Measurements from ENCODE around the gene FAT4.
A peak's percentile ranks its signal among the peaks of the same experiment; 100 is the strongest.

FAT4 gene

DNA sequence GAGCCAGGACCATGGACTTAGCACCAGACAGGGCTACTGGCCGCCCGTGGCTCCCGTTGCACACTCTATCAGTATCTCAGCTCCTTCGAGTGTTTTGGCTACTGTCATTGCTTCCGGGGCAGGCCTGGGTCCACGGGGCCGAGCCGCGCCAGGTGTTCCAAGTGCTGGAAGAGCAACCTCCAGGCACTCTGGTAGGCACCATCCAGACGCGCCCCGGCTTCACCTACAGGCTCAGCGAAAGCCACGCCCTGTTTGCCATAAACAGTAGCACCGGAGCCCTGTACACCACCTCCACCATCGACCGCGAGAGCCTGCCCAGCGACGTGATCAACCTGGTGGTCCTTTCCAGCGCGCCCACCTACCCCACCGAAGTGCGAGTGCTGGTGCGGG lies 1.6 kb downstream of the FAT4 start:
- DNase-seq (ENCODE audit: low spot score) (peak; percentile 27), FAIRE-seq (no peak)

DNA sequence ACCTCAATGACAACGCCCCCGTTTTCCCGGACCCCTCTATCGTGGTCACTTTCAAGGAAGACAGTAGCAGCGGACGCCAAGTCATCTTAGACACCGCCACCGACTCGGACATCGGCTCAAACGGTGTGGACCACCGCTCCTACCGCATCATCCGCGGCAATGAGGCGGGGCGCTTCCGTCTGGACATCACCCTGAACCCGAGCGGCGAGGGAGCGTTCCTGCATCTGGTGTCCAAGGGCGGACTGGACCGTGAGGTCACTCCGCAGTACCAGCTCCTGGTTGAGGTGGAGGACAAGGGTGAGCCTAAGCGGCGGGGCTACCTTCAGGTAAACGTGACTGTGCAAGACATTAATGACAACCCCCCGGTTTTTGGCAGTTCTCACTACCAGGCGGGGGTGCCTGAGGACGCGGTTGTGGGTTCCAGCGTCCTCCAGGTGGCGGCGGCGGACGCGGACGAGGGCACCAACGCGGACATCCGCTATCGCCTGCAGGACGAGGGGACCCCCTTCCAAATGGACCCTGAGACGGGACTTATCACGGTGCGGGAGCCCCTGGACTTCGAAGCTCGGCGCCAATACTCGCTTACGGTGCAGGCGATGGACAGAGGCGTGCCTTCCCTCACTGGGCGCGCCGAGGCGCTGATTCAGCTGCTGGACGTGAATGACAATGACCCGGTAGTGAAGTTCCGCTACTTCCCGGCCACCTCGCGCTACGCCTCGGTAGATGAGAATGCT lies 2.2 kb downstream of the FAT4 start:
- peak; percentile 14 for DNase-seq (ENCODE audit: low spot score)

DNA sequence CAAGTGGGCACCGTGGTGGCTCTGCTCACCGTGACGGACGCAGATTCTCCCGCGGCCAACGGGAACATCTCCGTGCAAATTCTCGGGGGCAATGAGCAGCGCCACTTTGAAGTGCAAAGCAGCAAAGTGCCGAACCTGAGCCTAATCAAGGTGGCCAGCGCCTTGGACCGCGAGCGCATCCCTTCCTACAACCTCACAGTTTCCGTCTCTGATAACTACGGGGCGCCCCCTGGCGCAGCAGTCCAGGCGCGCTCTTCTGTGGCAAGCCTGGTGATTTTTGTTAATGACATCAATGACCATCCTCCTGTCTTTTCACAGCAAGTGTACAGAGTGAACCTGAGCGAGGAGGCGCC lies 2.7 kb downstream of the FAT4 start:
- FAIRE-seq: no peak
- DNase-seq (ENCODE audit: low spot score): peak; percentile 17

More for the DNA sequence above, 2.2 kb downstream of the FAT4 start:
- FAIRE-seq: no peak

DNA sequence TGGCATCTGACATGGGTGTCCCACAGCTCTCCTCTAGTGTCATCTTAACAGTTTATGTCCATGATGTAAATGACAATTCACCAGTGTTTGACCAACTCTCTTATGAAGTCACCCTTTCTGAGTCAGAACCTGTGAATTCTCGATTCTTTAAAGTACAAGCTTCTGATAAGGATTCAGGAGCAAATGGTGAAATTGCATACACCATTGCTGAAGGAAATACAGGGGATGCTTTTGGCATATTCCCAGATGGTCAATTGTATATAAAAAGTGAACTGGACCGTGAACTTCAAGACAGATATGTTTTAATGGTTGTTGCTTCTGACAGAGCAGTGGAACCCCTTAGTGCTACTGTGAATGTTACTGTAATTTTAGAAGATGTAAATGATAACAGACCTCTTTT lies 4.6 kb downstream of the FAT4 start:
- FAIRE-seq (no peak), DNase-seq (ENCODE audit: low spot score) (no peak)

DNA sequence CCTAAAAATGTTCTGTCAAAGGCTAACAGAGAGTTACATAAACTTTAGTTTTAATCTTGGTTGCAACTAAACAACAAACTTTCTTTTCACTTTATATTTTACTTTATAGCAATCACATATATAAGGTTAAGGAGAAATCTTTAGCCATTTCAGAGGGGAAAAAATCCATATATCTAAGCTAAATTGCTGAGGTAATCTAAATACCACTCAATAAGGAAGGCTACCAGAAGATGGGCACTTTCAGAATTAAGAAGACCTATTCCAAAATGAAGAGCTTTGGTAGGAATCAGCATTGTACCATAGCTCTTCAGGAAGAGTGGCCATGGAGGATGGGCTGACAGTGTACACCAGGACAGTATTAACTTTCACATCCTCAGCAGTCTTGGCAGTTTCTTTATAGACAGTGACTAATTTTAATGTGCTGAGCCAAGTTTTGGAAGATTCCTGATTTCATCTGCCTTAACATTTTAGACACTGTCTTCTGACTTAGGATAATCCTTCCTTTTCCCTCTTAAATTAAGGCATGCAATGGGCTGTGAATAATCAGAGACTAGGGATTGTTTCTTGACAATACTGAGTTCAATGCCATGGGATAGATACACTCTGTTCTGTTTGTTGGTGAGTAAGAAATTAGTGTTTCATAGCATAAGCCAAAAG lies 7.1 kb downstream of the FAT4 start:
- FAIRE-seq (no peak), DNase-seq (ENCODE audit: low spot score) (peak; percentile 17)

DNA sequence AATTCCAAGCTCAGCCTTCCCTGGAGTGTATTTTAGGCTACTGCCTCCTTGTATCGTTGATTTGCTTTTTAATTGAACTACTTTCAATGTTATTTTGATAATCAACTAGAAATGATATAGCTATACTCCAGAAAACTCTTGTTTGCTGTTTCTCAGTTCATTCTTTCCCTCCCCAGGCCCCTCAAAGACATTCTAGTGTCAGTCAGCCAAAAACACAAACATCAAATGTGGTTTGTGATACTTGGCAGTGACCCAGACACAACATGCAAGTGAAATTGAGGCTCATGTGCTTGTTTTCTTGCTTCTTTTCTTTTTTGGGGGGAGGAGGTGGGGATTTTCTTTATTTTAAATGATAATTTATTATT lies 7.6 kb downstream of the FAT4 start:
- FAIRE-seq (no peak), DNase-seq (ENCODE audit: low spot score) (peak; percentile 11)

DNA sequence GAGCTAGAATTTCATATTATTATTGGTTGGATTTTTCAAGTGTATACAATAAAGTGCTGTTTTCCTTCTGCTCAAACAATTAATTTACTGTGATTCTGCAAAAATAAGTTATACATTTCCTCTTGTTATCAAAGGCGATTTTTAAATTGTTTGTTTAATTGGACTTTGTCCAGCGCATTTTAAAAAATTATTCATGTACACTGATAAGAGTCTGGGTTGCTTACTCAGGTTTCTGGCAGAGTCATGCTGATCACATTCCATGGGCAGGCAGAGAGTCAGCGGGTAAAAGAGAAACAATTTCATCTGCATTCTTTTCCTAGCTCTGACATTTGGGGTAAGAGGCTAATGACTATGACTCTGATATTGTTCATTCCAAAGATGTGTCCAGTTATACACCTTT lies 8.9 kb downstream of the FAT4 start:
- FAIRE-seq (no peak), DNase-seq (ENCODE audit: low spot score) (peak; percentile 42)

DNA sequence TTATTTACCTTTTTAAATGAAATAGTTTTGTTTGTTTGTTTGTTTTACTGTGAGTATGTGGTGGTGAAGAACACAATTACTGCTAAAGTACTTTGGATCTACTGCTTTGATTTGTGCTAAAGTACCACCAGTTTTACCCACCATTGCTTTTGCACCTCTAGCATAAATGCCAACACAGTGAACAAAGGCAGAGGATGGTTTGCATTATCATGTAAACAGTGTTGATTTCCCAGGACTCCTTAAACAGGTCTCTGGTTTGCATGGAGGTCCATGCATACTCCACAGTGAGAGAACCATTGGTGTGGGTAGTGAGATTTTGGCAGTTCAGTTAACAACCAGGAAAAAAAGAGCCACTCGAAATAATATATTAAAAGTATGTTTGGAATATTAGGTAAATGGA lies 11.0 kb downstream of the FAT4 start:
- no peak for FAIRE-seq

DNA sequence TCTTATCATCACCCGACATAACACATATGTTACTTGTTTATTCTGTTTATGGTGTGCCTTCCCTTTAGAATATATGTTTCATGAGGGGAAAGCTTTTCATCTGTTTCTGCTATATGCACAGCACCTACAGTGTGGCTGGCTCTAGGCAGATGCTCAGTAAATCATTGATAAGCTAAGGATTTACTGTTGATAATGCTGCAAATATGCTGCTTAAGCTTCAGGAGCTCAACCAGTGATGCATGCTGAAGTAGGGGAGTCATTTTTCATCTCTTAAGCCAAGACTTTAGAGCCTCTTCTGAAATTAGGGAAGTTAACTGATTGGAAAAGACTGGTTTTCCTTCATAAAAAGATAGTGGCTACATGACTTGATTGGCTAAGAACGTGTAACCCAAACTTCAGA lies 16.4 kb downstream of the FAT4 start:
- DNase-seq (ENCODE audit: low spot score): no peak
- FAIRE-seq: no peak

More for the DNA sequence above, 11.0 kb downstream of the FAT4 start:
- DNase-seq (ENCODE audit: low spot score): no peak

DNA sequence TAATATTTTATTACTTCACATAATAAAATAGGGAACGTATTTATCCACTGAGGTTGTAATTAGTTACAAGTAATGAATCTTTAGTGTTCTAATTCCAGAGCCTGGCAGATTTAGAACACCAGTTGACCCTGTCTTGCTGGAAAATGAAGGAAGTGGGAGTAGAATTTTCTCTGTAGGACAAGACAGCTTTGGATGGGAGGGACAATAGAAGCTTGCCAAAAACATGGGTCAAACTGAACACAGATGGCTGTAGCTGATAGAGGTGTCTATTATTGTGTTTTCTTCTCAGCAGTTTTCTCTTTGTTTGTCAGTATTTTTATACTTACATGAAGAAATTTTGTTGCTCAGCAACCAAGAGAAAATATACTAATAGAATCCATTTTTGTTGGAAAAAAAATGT lies 20.2 kb downstream of the FAT4 start:
- FAIRE-seq (no peak), DNase-seq (ENCODE audit: low spot score) (no peak)

DNA sequence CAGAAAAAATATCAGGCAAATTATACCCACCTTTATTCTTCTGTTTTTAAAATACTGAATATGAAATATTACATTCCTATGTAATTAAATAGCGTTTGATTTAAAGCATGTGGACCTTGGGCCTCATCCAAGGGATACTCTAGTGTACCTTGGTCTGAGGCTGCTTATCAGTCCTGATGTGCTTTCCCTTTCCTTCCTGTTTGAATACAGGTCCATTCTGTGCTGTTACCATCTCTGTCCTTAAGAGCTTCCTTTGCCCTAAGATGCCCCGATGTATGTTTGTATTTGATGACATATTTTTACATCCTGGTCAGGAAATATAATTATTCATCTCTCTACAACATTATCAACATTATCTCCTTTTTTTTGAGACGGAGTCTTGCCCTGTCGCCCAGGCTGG lies 24.1 kb downstream of the FAT4 start:
- DNase-seq (ENCODE audit: low spot score) (no peak), FAIRE-seq (no peak)

DNA sequence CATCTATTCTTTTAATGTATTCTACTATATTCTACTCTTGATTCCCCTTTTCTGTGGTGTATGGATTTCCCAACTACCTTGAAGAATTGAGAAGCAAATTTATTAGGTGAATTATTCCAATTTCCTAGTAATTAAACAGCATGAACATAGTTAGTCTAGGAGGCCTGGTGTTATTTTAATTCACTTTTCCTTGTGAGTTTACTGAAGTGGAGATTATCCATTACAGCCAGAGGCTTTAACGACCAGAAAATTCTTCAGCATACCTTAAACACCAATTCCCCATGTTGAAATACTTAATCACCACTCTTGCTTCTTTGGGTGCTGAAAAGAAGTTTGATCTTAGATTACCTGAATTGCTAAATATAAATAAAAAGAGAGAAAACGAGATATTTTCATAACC lies 29.4 kb downstream of the FAT4 start:
- FAIRE-seq (no peak), DNase-seq (ENCODE audit: low spot score) (no peak)

DNA sequence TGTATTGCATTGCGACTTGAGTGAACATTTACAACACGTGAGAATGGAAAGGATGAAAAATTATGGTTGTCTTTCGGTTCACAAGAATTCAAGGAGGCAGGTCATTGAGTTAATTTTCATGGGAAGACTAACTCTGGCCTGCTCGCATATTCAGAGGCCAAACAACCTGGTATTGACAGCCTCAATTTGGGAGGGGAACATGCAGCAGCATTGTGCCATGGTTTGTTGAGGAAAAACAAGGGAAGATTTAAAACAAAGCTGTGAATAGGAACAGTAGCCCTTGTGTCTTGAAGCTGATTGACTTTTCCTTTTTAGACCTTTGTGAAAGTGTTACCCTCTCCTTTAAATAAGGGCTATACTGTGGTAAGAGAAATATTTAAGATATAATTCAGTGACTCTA lies 31.9 kb downstream of the FAT4 start:
- DNase-seq (ENCODE audit: low spot score): no peak
- no peak for FAIRE-seq

DNA sequence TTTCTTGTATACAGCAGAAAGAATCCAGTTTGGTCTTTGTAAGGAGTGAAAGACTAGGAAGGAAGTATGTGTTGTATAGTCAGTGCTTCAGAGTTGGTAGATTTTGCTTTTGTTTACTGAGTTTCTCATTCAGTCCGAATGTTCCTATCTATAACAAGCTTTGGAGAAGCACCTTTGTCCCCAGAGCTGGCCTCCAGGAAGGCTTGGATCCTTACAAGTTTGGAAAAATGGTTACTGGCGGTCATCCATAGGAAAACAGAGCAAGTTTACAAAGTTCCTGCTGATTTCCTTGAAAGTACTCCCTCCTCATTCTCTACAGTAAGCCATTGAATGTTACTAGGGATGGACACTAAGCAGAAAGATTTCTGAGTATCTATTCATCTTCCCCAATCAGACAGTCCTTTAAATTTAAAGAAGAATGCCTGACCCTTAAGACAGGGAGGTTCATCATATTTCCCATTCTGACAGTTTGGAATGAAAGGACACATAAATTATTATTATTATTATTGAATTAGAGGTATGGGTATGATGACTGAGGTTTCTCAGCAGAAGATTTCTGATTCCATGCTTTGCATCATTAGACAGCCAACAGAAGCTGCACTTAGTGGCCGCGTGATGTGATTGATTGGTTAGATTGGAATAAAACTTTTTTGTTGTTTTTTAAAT lies 35.8 kb downstream of the FAT4 start:
- DNase-seq (ENCODE audit: low spot score): no peak
- no peak for FAIRE-seq

DNA sequence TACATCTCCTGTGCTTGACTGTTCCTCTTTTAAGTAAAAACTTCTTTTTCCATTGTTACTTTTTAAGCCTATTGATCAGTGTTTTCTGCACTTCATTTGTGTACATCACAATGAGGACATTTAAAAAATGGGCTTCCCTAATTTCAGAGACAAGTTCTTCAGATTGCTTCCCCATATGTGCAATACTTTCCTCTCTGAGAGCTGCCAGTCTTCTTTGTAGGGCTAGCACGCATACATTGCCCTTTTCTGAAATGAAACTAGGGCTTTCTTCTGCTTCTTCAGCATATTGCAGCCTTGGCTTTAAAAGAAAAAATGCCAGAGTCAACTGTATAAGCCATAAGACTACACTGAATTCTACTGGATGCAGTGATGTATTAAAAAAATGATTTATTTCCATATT lies 37.8 kb downstream of the FAT4 start:
- no peak for FAIRE-seq

DNA sequence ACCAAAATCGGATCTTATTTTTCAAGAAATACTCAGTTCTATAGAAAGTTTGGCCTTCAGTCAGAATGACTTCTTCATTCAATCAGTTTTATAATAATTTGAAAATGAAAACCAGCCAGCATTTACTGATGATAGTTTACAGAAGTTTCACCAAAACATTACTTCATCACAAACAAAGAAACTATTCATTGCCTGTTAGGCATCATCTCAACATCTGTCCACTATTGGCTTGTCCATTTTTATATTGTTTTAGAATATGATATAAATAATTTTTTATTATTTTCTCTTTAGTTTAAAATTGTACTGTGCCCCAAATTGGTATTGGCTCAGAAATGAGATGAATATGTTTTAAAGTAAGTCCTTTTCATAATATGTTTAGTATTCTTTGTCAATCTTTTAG lies 38.4 kb downstream of the FAT4 start:
- DNase-seq (ENCODE audit: low spot score) (no peak), FAIRE-seq (no peak)

More for the DNA sequence above, 37.8 kb downstream of the FAT4 start:
- no peak for DNase-seq (ENCODE audit: low spot score)

DNA sequence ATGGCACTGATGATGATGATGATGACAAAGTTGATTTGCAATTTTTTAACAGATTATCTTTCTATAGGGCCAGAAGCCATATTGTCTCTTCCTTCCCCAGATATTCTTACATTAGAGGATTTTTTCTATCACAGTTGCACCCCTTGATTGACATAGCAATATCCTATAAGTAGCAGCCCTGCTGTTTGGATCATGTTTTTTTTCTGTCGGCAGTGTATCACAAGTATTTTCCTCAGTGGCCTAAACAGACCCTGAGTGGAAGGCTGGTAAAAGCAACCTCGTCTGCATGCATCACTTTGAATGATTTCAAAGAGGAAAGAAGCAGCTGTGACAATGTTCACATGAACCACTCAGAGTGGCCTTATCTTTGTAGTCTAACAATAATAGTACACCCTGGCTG lies 41.0 kb downstream of the FAT4 start:
- DNase-seq (ENCODE audit: low spot score): no peak
- no peak for FAIRE-seq

DNA sequence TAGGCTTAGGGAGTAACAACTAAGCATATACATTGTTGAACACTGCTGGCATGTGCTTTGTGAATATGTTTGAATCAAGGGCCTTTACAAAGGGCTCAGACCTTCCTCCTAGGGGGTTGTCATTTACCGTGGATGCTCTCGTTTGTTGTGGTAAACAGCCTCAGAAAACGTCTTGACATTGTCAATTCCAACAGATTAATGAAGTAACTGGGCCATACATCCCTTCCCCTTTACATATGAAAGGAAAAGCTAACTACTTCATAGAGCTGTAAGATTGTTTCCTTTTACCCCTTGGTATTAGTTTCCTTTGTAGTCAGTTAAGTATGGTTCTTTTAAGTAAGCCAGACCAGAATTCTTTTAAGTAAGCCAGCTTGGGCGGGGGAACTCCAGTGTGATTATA lies 42.9 kb downstream of the FAT4 start:
- FAIRE-seq (no peak), DNase-seq (ENCODE audit: low spot score) (no peak)

DNA sequence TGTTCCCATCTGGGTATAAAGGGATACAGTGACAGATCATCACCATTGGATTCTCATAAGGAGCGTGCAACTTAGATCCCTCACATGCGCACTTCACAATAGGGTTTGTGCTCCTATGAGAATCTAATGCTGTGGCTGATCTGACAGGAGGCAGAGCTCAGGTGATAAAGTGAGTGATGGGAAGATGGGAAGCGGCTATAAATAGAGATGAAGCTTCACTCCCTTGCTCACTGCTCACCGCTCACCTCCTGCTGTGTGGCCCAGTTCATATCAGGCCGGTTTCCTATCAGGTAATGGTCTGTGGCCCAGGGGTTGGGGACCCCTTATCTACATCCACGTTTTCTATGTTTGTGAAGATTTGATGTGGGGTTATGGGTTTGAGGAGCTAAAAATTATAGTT lies 43.7 kb downstream of the FAT4 start:
- FAIRE-seq (no peak), DNase-seq (ENCODE audit: low spot score) (no peak)

DNA sequence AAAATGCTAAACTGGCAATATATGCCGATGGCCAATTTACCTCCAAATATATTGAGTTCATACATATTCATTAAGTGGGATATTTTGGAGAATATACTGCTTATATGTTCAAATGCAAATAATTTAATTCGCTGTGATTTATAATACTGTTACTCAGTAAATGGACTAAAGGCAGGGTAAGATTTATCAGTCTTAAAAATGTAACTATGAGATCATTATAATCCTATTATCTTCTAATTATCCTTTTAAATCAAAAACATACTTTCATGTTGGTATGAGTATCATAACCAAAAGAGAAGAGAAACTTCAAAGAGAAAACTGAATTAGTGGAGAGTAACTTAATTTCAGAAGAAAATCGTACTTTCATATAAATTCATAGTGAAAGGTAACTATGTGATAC lies 44.6 kb downstream of the FAT4 start:
- FAIRE-seq: no peak
- DNase-seq (ENCODE audit: low spot score): no peak

DNA sequence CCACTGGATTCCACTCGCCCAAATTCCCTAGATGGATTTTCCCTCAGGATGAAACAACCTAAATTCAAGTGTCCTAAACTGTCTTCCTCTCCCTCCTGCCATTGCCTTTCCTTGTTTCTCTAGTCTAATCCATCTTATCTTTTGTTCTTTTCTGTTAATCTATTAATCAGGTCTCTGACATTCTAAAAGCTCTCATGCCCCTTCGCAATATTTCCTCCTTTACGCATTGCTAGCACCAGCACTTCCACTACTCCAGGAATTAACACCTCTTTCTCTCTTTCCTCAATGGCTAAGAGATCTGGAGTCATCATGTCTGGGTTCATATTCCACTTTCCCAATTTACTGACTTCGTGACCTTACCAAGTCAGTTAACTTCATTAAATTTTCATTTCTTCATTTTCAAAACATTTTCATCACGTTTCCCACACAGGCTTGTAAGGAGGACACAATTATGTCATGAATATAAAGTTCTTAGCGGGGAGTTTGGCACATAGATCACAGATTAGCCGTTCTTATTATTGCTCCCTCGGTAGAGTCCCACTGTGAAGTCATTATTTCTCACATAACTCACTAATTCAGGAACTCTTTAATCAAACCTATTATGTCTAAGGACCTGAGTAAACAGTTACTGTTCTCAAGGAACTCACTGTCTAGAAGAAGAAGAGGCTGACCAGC lies 45.3 kb downstream of the FAT4 start:
- FAIRE-seq: no peak
- no peak for DNase-seq (ENCODE audit: low spot score)

DNA sequence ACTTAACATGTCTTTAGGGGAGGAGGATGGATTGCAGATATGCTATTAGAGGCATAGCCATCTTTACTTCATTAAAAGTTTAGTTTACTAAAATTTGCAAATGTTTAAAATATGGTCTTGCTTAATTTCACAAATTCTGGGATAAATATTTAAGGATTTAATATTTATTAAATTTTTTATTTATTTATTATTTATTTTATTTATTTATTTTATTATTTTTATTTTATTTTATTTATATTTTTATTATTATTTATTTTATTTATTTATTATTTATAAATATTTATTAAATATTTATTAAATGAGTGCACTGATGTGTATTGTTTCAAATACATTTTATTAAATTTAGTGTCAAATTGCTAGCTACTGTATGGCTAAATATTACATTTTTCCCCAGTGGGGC lies 46.0 kb downstream of the FAT4 start:
- DNase-seq (ENCODE audit: low spot score) (no peak), FAIRE-seq (no peak)
